HG03439 (cell line): ENCODE measurements around the gene ACBD3.

Experiments
- ATAC-seq: cut with Tn5 transposase; IDR thresholded peaks from one replicate; pipeline ENCODE4 v1.9.1; 2021; ENCODE audit warnings: mild to moderate bottlenecking, moderate library complexity; ENCODE audit not compliant: unreplicated experiment

ACBD3 gene

GRCh38 chr1:226116673-226117072 lies 69.9 kb downstream of the ACBD3 start:
- ATAC-seq: no peak

- no peak for ATAC-seq
These were observed 73.9 kb downstream of the ACBD3 start for GRCh38 chr1:226112626-226113025.

- ATAC-seq: no peak
These were observed 74.7 kb downstream of the ACBD3 start for GRCh38 chr1:226111883-226112261.

- no peak for ATAC-seq
These were observed 75.3 kb downstream of the ACBD3 start for GRCh38 chr1:226111098-226111882.

DNA sequence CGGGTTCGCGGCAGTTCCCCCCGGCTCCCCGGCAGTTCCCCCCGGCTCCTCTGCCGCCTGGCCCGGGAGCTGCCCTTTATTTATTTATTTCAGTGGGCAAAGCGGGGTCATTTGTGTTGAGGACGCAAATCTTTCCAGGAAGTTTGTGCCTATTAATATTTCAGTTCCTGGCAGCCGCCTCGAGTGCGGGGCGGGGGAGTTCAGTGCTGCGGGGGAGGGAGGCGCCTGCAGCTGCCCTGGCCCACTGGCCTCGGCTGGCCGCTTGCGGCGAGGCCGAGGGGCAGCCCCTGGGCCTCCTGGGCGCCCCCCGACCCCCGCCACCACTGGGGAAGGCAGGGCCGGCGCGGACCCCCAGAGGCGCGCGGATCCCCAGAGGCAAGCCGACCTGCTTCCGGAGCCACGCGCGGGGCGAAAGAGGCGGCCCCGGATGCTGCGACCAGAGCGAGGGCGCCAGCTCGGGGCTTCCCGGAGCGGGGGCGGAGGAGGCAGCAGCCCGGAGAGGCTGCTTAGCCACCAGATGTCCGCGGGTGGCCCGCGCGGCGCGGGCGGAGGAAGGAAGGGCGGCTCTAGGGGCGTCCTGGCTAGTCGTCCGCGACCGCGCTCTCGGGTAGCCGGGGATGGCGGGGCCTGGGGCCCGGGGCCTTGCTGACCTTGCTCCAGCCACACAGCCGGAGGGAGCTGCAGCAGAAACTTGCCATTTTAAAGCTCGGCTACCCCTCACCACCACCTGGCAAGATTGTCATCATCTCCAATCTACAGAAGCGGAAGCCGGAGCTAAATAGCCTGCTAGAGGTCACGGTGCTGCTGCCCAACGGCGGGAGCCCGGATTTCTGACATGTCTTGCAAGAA lies 76.1 kb downstream of the ACBD3 start:
- peak; percentile 81 for ATAC-seq

DNA sequence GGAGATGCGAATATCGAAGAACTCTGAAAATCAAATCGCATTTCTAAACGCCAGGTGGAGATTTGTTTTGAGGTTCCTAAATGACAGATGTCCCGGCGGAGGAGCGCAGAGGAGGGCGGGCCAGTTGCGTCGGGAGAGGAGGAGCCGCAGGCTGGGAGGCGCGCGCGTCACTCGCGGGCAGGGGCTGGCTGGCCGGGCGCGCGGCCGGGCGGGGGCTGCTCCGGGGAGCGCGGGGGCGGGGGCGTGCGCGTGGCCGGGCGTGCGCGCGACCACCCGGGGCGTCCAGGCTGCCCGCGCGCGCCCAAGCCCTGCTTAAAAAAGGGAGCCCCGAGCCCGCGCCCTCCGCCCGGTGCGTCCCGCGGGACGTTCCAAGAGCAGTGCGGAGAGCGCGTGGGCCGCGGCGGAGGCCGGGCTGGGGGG lies 76.7 kb downstream of the ACBD3 start:
- ATAC-seq: peak; percentile 69

DNA sequence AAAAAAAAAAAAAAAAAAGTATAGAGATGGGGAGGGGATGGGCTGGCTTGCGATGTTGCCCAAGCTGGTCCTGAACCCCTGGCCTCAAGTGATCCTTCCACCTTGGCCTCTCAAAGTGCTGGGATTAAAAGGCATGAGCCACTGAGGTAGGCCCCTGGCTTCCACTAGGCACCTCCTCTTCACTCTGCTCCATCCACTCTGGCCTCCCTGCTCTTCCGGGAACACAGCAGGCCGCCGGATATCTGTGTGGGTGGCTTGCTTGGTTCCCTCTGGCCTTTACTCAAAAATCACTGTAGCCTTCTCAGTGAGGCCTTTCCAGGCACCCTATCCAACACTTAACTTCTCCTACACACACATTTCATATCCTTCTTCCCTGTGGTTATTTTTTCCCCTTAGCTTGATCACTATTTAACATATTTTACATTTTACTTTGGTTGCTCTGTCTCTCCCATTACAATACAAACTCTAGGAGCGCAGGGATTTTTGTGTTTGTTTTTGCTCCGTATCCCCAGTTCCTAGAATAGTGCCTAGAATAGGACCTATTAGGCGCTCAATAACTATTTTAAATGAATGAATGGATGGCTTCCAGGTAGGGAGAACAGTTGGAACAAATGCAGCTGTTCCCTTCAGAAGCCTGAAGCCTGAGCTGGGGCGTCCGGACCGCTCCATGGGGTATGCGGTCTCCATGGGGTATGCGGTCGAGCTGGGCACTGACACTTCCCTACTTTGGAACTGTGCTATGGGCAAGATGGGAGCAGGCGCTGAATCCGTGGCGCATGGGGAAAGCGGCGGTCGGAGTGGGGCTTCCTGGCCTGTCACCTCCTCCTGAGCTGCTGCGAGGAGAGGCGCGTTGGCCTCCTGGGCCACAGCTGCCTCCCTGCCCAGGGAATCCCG lies 77.4 kb downstream of the ACBD3 start:
- peak; percentile 8 for ATAC-seq

- ATAC-seq: no peak
These were observed 78.8 kb downstream of the ACBD3 start for GRCh38 chr1:226107471-226108460.

DNA sequence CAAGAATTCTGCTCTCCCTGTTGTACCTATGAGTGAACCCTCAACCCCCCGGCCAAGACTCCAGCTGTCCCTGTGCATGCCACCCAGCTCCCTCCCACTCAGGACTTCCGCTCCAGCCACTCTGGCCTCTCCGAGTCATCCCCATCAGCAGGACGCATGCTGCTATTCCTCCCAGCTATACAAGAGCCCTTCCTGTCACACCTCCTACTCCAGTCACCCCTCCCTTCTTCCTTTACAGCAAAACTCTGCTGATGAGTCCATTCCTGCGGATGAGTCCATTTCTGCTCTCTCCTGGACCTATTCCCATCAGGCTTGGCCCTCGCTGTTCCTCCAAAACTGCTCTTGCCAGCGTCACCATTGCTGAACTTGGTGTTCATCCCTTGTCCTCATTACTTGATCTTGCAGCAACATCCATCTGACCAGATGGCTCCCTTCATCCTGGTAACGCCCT lies 81.8 kb downstream of the ACBD3 start:
- no peak for ATAC-seq

GRCh38 chr1:226100436-226101391 lies 85.8 kb downstream of the ACBD3 start:
- ATAC-seq: no peak

DNA sequence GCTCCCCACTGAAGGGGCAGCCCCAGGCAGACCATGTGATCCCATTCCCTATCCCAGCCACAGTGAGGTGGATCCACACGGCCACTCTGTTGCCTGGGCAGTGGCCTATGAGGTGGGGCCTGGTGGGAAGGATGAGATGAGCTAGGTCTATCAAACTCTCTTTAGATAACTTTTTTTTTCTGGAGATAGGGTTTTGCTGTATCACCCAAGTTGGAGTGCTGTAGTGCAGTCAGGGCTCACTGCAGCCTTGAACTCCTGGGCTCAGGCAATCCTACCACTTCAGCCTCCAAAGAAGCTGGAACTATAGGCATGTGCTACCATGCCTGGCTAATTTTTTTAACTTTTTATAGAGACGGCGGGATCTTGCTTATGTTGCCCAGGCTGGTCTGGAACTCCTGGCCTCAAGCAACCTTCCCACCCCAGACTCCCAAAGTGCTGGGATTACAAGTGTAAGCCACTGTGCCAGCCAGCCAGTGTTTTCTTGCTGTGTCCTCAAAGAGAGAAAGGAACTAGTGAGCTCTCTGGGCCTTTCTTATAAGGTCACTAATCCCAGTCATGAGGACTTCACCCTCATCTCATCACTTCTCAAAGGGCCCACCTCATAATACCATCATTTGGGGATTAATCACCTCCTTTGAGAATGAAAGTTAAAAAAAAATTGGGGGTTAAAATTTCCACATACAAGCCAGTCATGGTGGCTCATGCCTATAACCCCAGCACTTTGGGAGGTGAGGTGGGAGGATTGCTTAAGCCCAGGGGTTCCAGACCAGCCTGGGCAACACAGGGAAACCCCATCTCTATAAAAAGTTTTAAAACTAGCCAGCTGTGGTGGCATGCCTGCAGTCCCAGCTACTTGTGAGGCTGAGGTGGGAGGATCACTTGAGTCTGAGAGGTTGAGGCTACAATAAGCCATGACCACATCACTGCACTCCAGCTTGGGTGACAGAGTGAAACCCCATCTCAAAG lies 87.4 kb downstream of the ACBD3 start:
- no peak for ATAC-seq

- ATAC-seq: no peak
These were observed 88.5 kb downstream of the ACBD3 start for GRCh38 chr1:226097866-226098625.

DNA sequence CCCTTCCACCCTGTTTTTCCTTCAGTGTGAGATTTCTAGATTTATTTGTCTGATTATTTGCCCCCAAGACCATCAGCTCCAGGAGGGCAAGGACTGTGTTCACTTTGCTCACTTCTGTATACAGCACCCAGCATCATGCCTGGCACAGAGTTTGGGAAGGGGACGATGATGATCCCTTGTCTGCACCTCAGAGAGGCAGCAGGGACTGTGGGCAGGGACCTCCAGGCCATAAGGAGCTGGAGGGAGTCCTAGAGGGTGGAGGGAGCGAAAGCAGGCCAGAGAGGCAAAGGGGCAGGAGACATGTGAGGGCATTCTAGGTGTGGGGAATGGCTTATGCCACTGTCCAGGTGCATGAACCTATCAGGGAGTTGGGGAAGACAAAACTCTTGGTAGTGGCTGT lies 91.3 kb downstream of the ACBD3 start:
- no peak for ATAC-seq
